H1 (cell line): ENCODE results near the gene GDE1. TPM values are rescaled to one million over a fixed set of nuclear protein-coding genes. Genes with fewer than 3 reads are reported as not detected.

Experiments
- CTCF ChIA-PET: fragments of 300-600 bp; sonication (Branson Sonifier 250); formaldehyde crosslinking; loops from one replicate; lab custom pipeline; 2021; ENCODE audit not compliant: partially characterized antibody; lab: Charles Lee
- POLR2A ChIA-PET: fragments of 300-600 bp; sonication (Branson Sonifier 250); formaldehyde crosslinking; loops from one replicate; lab custom pipeline; 2021; ENCODE audit warnings: inconsistent platforms; ENCODE audit not compliant: partially characterized antibody; lab: Charles Lee
- DNase-seq, 2 experiments: peaks; one replicate each; pipeline versions ENCODE4 v3.0.0 to v3.0.0-alpha.2; 2010 to 2022; ENCODE audit warnings: low spot score in 2 of 2, low read depth in 1 of 2, mixed read lengths in 1 of 2
- FAIRE-seq: peaks from 2 replicates; lab custom pipeline; 2011; peaks lifted over from hg19 to GRCh38; lab: Jason Lieb, UNC
- H2AFZ ChIP-seq: 2 replicates; pipeline ENCODE4 v1.8.1; 2012; ENCODE audit warnings: low read length, inconsistent platforms
- H2AK5ac ChIP-seq: 2 replicates; pipeline ENCODE4 v1.6.1; 2013; ENCODE audit warnings: low read depth, low read length
- H2BK120ac ChIP-seq: replicated peaks from 2 replicates; pipeline ENCODE3; 2013; ENCODE audit warnings: low read depth, low read length, inconsistent platforms
- H2BK12ac ChIP-seq: 2 replicates; pipeline ENCODE4 v1.6.1; 2013; ENCODE audit warnings: low read depth, low read length
- H2BK15ac ChIP-seq: 2 replicates; pipeline ENCODE4 v1.6.1; 2013; ENCODE audit warnings: low read length
- H2BK20ac ChIP-seq: 2 replicates; pipeline ENCODE4 v1.6.1; 2013; ENCODE audit warnings: low read length
- H2BK5ac ChIP-seq: 2 replicates; pipeline ENCODE4 v1.6.1; 2013; ENCODE audit warnings: low read depth, low read length
- H3K14ac ChIP-seq: 2 replicates; pipeline ENCODE4 v1.6.1; 2013; ENCODE audit warnings: inconsistent platforms; ENCODE audit not compliant: insufficient read length
- H3K18ac ChIP-seq: 2 replicates; pipeline ENCODE4 v1.6.1; 2013; ENCODE audit warnings: low read length; ENCODE audit errors: extremely low read depth
- H3K23ac ChIP-seq: 2 replicates; pipeline ENCODE4 v1.6.1; 2013; ENCODE audit warnings: inconsistent platforms; ENCODE audit not compliant: insufficient read length
- H3K23me2 ChIP-seq: 2 replicates; pipeline ENCODE4 v1.6.1; 2013; ENCODE audit warnings: low read depth, low read length
- H3K27ac ChIP-seq: 2 replicates; pipeline ENCODE4 v1.6.1; 2011; ENCODE audit warnings: low read depth, low read length, inconsistent platforms
- H3K27me3 ChIP-seq, 4 experiments: replicated peaks in 1 of 4; 1 replicate in 1 of 4; 2 replicates in 3 of 4; pipeline versions ENCODE4 v1.6.1 to v1.8.1; 2011 to 2013; ENCODE audit warnings: low read length in 3 of 4, mild to moderate bottlenecking in 3 of 4, inconsistent platforms in 2 of 4, mixed read lengths in 2 of 4, moderate library complexity in 1 of 4; ENCODE audit not compliant: control insufficient read depth in 3 of 4, insufficient read depth in 3 of 4; ENCODE audit errors: extremely low read depth in 1 of 4
- H3K36me3 ChIP-seq, 4 experiments: 2 replicates each; pipeline versions ENCODE4 v1.6.1 to v1.8.1; 2011 to 2013; ENCODE audit warnings: mild to moderate bottlenecking in 4 of 4, low read length in 3 of 4, moderate library complexity in 2 of 4, control low read depth in 1 of 4, inconsistent platforms in 1 of 4; ENCODE audit not compliant: insufficient read depth in 4 of 4, control insufficient read depth in 2 of 4
- H3K4ac ChIP-seq: replicated peaks from 2 replicates; pipeline ENCODE3; 2013; ENCODE audit warnings: low read length, low read depth, mixed read lengths, inconsistent platforms; ENCODE audit not compliant: insufficient read length
- H3K4me1 ChIP-seq, 4 experiments: replicated peaks in 1 of 4; 1 replicate in 1 of 4; 2 replicates in 3 of 4; pipeline versions ENCODE4 v1.6.1 to v1.8.1; 2011 to 2013; ENCODE audit warnings: low read length in 3 of 4, inconsistent platforms in 2 of 4, mixed read lengths in 1 of 4; ENCODE audit not compliant: insufficient read depth in 4 of 4, control insufficient read depth in 3 of 4
- H3K4me2 ChIP-seq, 2 experiments: 2 replicates each; pipeline versions ENCODE4 v1.6.1 to v1.8.1; 2011 to 2013; ENCODE audit warnings: low read depth in 2 of 2, low read length in 2 of 2, control low read depth in 1 of 2, inconsistent platforms in 1 of 2, mild to moderate bottlenecking in 1 of 2; ENCODE audit not compliant: insufficient read depth in 1 of 2
- H3K4me3 ChIP-seq, 4 experiments: fragments of 200-600, 300-600 bp in 1 of 4; sonication (generic), shearing (Covaris generic), sonication (Bioruptor Twin) in 1 of 4; 2 replicates each; pipeline versions ENCODE4 v1.5.1 to v1.8.1; 2011 to 2016; ENCODE audit warnings: low read length in 4 of 4, low read depth in 3 of 4, control low read depth in 2 of 4, inconsistent platforms in 2 of 4, mild to moderate bottlenecking in 2 of 4, mixed read lengths in 1 of 4, moderate library complexity in 1 of 4; ENCODE audit not compliant: insufficient read depth in 2 of 4; ENCODE audit errors: extremely low read depth in 1 of 4
- H3K56ac ChIP-seq: replicated peaks from 2 replicates; pipeline ENCODE3; 2013; ENCODE audit warnings: low read depth, mild to moderate bottlenecking, mixed read lengths, low read length, inconsistent platforms; ENCODE audit not compliant: insufficient read length
- H3K79me1 ChIP-seq: 2 replicates; pipeline ENCODE4 v1.6.1; 2013; ENCODE audit warnings: low read depth, low read length, control low read depth
- H3K79me2 ChIP-seq, 2 experiments: 2 replicates each; pipeline versions ENCODE4 v1.6.1 to v1.8.1; 2012 to 2013; ENCODE audit warnings: low read length in 2 of 2, mild to moderate bottlenecking in 2 of 2, inconsistent platforms in 1 of 2; ENCODE audit not compliant: insufficient read depth in 2 of 2, control insufficient read depth in 1 of 2
- H3K9ac ChIP-seq, 4 experiments: replicated peaks in 1 of 4; 1 replicate in 1 of 4; 2 replicates in 3 of 4; pipeline versions ENCODE4 v1.6.1 to v1.8.1; 2011 to 2013; ENCODE audit warnings: low read depth in 3 of 4, low read length in 3 of 4, control low read depth in 2 of 4, mild to moderate bottlenecking in 2 of 4, moderate library complexity in 2 of 4, inconsistent platforms in 1 of 4; ENCODE audit errors: extremely low read depth in 1 of 4
- H3K9me3 ChIP-seq, 2 experiments: 2 replicates each; pipeline versions ENCODE4 v1.6.1 to v1.8.1; 2012 to 2013; ENCODE audit warnings: mild to moderate bottlenecking in 2 of 2, moderate library complexity in 2 of 2, control low read depth in 1 of 2, inconsistent platforms in 1 of 2, low read depth in 1 of 2, low read length in 1 of 2, mixed read lengths in 1 of 2; ENCODE audit not compliant: insufficient read depth in 2 of 2
- H4K20me1 ChIP-seq, 2 experiments: replicated peaks in 1 of 2; 2 replicates each; pipeline versions ENCODE3 to v1.8.1; 2011 to 2013; ENCODE audit warnings: inconsistent platforms in 2 of 2, low read length in 2 of 2, mild to moderate bottlenecking in 1 of 2; ENCODE audit not compliant: insufficient read depth in 2 of 2, control insufficient read depth in 1 of 2
- H4K5ac ChIP-seq: 2 replicates; pipeline ENCODE4 v1.6.1; 2013; ENCODE audit warnings: low read length, low read depth, mixed read lengths, inconsistent platforms; ENCODE audit not compliant: insufficient read length
- H4K8ac ChIP-seq: 2 replicates; pipeline ENCODE4 v1.8.0; 2013; ENCODE audit warnings: mild to moderate bottlenecking, moderate library complexity, low read length, inconsistent platforms; ENCODE audit not compliant: insufficient read depth; ENCODE audit errors: extremely low read depth
- H4K91ac ChIP-seq: replicated peaks from 2 replicates; pipeline ENCODE3; 2013; ENCODE audit warnings: low read length, mixed read lengths, inconsistent platforms; ENCODE audit not compliant: insufficient read length
- BACH1 ChIP-seq: IDR thresholded peaks from 2 replicates; pipeline ENCODE4 v1.6.1; 2012; ENCODE audit warnings: low read length, improper control_type of control experiment
- JUN ChIP-seq: IDR thresholded peaks from 2 replicates; pipeline ENCODE4 v1.6.1; 2011; ENCODE audit warnings: low read depth, mild to moderate bottlenecking, improper control_type of control experiment, low read length
- KDM4A ChIP-seq: IDR thresholded peaks from one replicate; pipeline ENCODE4 v1.7.1; 2012; ENCODE audit warnings: low read depth, mild to moderate bottlenecking, moderate library complexity, low read length, inconsistent platforms; ENCODE audit not compliant: severe bottlenecking
- POLR2A ChIP-seq, 2 experiments: IDR thresholded peaks; 1 replicate in 1 of 2; 2 replicates in 1 of 2; pipeline ENCODE4 v1.6.1; 2011; ENCODE audit warnings: low read depth in 2 of 2, low read length in 2 of 2, mild to moderate bottlenecking in 2 of 2; ENCODE audit errors: control extremely low read depth in 1 of 2
- YY1 ChIP-seq: IDR thresholded peaks from 2 replicates; pipeline ENCODE4 v1.6.1; 2011; ENCODE audit warnings: low read depth, mild to moderate bottlenecking, low read length
- WGBS, 2 experiments: shearing (Covaris generic) in 1 of 2; methylation state at CpG; one replicate each; pipeline versions ENCODE4 v1.1.6 to v1.1.7; 2013 to 2015; ENCODE audit warnings: low lambda C conversion rate in 2 of 2, mixed read lengths in 2 of 2, inconsistent platforms in 1 of 2, low coverage in 1 of 2, missing lambda C conversion rate in 1 of 2; ENCODE audit not compliant: insufficient replicate concordance in 2 of 2, insufficient coverage in 1 of 2, insufficient read length in 1 of 2; ENCODE audit errors: extremely low coverage in 1 of 2, missing lambda C conversion rate in 1 of 2; 5-methylcytosine and 5-hydroxymethylcytosine counted together
- polyA plus RNA-seq, 7 experiments: library from polyadenylated mRNA; depleted of rRNA in 3 of 7; stranded (reverse) in 5 of 7; unstranded in 2 of 7; fragments of >200 nt in 5 of 7; fragments of 200-250 nt in 2 of 7; gene quantifications; 1 replicate in 5 of 7; 2 replicates in 1 of 7; 4 replicates in 1 of 7; pipeline versions ENCODE4 v1.2.1 to v1.2.3, GENCODE V29; 2011 to 2013; ENCODE audit warnings: missing spikeins in 2 of 7, mixed read lengths in 2 of 7
- total RNA-seq: library from RNA; stranded (reverse); fragmentation: NEBNext Ultra II Directional; extraction: Animal tissue kit (Norgen Biotek cat#: 25700); gene quantifications from 2 replicates; pipeline ENCODE4 v1.2.1, GENCODE V29; 2021

GDE1 gene
- total and polyA plus RNA-seq, 2 of the 8 experiments (the other 6 are each of a cell fraction or from before 2014, with no cell fraction given), result 29.2 to 70.8 TPM

- no peak overlapping the region for H2AK5ac ChIP-seq
- no peak overlapping the region for H4K8ac ChIP-seq
- no peak overlapping the region for H2BK120ac ChIP-seq
- no peaks in the 10 kb centered on the region; the same call in 1 of the 2 replicates for H3K79me1 ChIP-seq
- FAIRE-seq (no peak), DNase-seq (no peak)
- no peaks in the 10 kb centered on the region for H3K9me3 ChIP-seq
- H2BK20ac ChIP-seq, result no peak overlapping the region
- TF ChIP-seq JUN (no peak), POLR2A (IDR thresholded peaks at IDR 0.05; ENCODE audit: control extremely low read depth in 1 of 2, low read depth in 2 of 2, low read length in 2 of 2) (no peak), YY1 (no peak), BACH1 (no peak), KDM4A (no peak)
- POLR2A ChIA-PET, result interaction anchor here (0.9 to 1.2 kb wide), 2 partner anchors 11 to 13 kb away, joined by 3 to 5 read pairs; partner anchors contain the start of gene GDE1
- no peak overlapping the region for H3K14ac ChIP-seq
- no peak overlapping the region for H3K4me3 ChIP-seq
- H2AFZ ChIP-seq, result no peak overlapping the region
- no peak overlapping the region for H3K27ac ChIP-seq
- CTCF ChIA-PET, result interaction anchor here (0.8 to 9.0 kb wide), 3 partner anchors 13 to 118 kb away, joined by 3 to 113 read pairs (median 5); no protein-coding TSS in a partner anchor
- H2BK5ac ChIP-seq, result no peak overlapping the region
- H3K23me2 ChIP-seq, result no peaks in the 10 kb centered on the region
- no peaks in the 10 kb centered on the region for H3K4me1 ChIP-seq
- peaks cover 2 to 53% (median 25%) of the 10 kb centered on the region in 4 experiments; a peak in 7 of 8 replicates for H3K36me3 ChIP-seq
- no peak overlapping the region for H3K23ac ChIP-seq
- no peaks in the 10 kb centered on the region for H4K20me1 ChIP-seq
- H3K9ac ChIP-seq, result no peak overlapping the region
- no peak overlapping the region for H2BK15ac ChIP-seq
- no peaks in the 10 kb centered on the region for H3K27me3 ChIP-seq
- H3K4me2 ChIP-seq, result no peak overlapping the region
- H3K4ac ChIP-seq, result no peak overlapping the region
- H4K91ac ChIP-seq, result no peak overlapping the region
- no peak overlapping the region for H2BK12ac ChIP-seq
- 94% methylated on average over 2 of the region's 2 CpGs; no CpG with 5 or more reads in 1 of the 2 experiments for WGBS, 2 experiments
- H3K18ac ChIP-seq, result no peak overlapping the region
- no peak overlapping the region for H3K56ac ChIP-seq
- H3K79me2 ChIP-seq, result no peaks in the 10 kb centered on the region; a peak in 1 of 4 replicates
- no peak overlapping the region for H4K5ac ChIP-seq
Observed at GRCh38 chr16:19507867-19508266, 14.0 kb downstream of the GDE1 start.
